Stimulated activated effector memory CD8-positive, alpha-beta T cell treated with anti-CD3 and anti-CD28 coated beads, Interleukin-12 subunit alpha, Interleukin-12 subunit beta, amount 100 ng/mL, for 72 hours (primary cell): ENCODE measurements around the gene HOXA7.

ENCODE experiments used
- ATAC-seq: fragments of 150-1000 bp; cut with Tn5 transposase; 2 replicates; pipeline ENCODE4 v1.10.0; 2021
- DNase-seq, 2 donors: peaks; one replicate each; pipeline ENCODE4 v3.0.0; 2021 to 2022; ENCODE audit warnings: low spot score in 2 of 2
- H3K27ac Mint-ChIP-seq: one replicate; pipeline ENCODE4 v1.8.0; 2022; ENCODE audit warnings: mild to moderate bottlenecking, mixed read lengths
- H3K36me3 Mint-ChIP-seq: one replicate; pipeline ENCODE4 v1.8.0; 2022; ENCODE audit warnings: mild to moderate bottlenecking, mixed read lengths
- H3K4me1 Mint-ChIP-seq: one replicate; pipeline ENCODE4 v1.8.0; 2022; ENCODE audit warnings: mixed read lengths
- H3K4me3 Mint-ChIP-seq: one replicate; pipeline ENCODE4 v1.8.0; 2022; ENCODE audit warnings: mild to moderate bottlenecking, mixed read lengths
- H3K9me3 Mint-ChIP-seq: one replicate; pipeline ENCODE4 v1.8.0; 2022; ENCODE audit warnings: mixed read lengths

The HOXA7 gene

DNA sequence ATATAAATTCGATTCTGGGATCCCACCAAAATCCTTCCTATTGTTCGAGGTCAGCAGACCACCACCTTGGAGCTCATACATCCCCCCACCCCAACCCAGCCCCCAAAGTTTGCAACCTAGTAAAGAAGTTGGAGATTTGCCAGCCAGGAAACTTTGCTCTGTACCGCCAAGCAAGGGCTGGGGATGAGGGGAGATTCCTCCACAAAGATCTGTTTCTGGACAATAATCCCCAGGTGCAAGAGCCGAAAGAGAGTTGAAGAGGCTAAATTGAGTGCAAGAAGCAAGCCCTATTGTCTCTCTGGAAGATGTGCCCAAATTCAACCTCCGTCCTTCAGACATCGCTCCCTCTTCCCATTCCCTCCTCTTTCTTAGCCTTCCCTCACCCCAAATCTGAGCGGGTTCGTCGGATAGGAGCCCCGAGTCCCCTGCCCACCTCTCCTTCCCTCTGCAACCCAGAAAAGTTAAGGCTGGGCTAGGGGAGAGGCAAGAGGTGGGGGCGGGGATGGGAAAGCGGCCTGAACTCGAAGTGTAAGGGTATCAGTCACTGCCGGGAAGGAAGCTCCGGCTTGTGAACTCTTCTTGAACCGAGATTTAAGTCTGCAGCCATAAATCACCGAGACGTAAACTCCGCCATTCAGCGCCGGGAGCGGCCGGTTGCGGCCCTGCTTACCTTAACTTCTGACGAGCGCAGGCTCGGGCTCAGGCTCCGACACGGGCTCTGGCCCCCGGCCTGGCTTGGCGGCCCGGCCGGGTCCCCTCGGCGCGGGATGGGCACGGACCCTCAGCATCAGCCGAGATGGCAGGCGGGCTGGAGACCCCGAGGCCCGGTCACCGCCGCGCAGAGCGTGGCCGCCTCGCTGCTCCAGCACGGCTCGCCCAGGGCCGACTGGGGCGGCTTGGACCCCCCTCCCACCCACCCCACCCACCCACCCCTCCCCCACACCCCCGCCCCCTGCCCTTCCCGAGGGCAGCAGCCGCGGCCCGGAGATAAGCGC lies 43.2 kb downstream of the HOXA7 start:
- ATAC-seq (no peak), DNase-seq (no peak)
- H3K4me3 Mint-ChIP-seq, result no peak overlapping the region
- no peaks in the 10 kb centered on the region for H3K4me1 Mint-ChIP-seq
- H3K36me3 Mint-ChIP-seq, result no peaks in the 10 kb centered on the region
- no peak overlapping the region for H3K27ac Mint-ChIP-seq
- H3K9me3 Mint-ChIP-seq, result no peaks in the 10 kb centered on the region

- Mint-ChIP-seq H3K4me1 (no peaks in the 10 kb centered on the region), H3K36me3 (no peaks in the 10 kb centered on the region), H3K27ac (no peak overlapping the region), H3K4me3 (no peak overlapping the region), H3K9me3 (no peaks in the 10 kb centered on the region)
- no peak for ATAC-seq
- no peak for DNase-seq
Observed at GRCh38 chr7:27112361-27112760, 44.1 kb downstream of the HOXA7 start.

DNA sequence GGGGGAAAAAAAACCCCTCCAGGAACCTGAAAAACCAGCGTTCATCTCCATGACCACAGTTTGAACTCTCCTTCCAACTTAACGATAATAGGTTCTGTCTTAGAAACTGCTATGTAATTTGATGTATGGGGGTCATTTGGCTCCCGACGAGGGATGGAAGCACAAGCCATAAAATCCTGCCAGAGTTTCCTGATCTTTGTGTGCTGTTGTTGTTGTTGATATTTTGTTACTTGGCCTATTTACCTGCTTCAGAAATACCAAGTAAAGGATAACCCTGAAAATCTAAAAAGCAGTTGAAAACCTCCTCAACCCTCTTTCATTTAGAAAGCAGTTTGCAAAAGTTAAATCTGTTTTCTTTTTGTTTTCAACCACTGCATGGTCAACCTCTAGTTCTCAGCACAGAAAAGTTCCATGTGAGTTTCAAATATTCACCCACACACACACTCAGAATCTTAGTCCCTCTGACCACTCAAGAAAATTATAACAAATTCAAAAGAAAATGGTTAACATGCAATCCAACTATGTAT lies 44.7 kb downstream of the HOXA7 start:
- H3K9me3 Mint-ChIP-seq, result no peaks in the 10 kb centered on the region
- DNase-seq (no peak), ATAC-seq (no peak)
- no peak overlapping the region for H3K27ac Mint-ChIP-seq
- H3K36me3 Mint-ChIP-seq, result no peaks in the 10 kb centered on the region
- H3K4me3 Mint-ChIP-seq, result no peak overlapping the region
- H3K4me1 Mint-ChIP-seq, result no peaks in the 10 kb centered on the region

- no peak overlapping the region for H3K27ac Mint-ChIP-seq
- no peaks in the 10 kb centered on the region for H3K36me3 Mint-ChIP-seq
- ATAC-seq (no peak), DNase-seq (no peak)
- H3K4me1 Mint-ChIP-seq, result no peaks in the 10 kb centered on the region
- no peaks in the 10 kb centered on the region for H3K9me3 Mint-ChIP-seq
- no peak overlapping the region for H3K4me3 Mint-ChIP-seq
Observed at GRCh38 chr7:27111042-27111750, 45.3 kb downstream of the HOXA7 start.

DNA sequence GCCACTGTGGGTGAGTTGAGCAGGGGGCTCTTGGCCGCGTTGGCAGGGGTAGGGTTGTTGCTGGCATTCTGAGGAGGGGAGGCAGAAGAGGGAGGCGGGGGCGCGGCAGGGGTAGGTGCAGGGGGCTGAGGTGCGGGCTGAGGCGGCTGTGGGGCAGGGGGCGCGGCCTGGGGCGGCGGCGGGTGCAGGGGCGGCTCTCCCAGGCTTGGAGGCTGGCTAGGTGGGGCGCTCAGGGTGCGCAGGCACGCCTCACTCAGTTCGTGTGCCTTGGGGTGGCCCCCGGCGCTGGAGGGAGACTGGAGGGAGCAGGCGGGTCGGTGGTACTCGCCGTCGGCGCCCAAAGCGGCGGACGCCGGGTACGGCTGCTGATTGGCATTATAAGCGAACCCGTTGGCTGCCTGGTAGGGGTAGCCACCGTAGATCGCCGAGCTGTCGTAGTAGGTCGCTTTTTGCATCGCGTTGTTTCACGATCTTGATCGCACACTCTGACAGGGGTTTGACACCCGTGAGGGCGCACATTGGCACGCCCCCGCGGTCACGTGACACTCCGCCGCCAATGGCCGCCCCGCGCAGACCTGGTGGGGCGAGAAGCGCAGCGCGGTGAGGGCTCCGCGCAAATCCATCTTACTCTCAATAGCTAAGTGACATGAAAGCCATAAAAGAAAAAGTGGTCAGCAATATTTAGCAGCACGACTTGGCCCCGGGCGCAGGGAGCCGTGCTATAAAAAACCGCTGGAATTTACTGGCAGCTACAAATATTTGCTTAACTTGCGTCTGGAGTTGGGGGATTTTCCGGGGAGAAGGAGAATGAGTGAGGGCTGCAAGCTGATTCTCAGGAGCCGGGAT lies 46.1 kb downstream of the HOXA7 start:
- Mint-ChIP-seq H3K27ac (no peak overlapping the region), H3K4me1 (no peaks in the 10 kb centered on the region), H3K36me3 (no peaks in the 10 kb centered on the region), H3K4me3 (no peak overlapping the region), H3K9me3 (no peaks in the 10 kb centered on the region)
- DNase-seq (no peak), ATAC-seq (no peak)

DNA sequence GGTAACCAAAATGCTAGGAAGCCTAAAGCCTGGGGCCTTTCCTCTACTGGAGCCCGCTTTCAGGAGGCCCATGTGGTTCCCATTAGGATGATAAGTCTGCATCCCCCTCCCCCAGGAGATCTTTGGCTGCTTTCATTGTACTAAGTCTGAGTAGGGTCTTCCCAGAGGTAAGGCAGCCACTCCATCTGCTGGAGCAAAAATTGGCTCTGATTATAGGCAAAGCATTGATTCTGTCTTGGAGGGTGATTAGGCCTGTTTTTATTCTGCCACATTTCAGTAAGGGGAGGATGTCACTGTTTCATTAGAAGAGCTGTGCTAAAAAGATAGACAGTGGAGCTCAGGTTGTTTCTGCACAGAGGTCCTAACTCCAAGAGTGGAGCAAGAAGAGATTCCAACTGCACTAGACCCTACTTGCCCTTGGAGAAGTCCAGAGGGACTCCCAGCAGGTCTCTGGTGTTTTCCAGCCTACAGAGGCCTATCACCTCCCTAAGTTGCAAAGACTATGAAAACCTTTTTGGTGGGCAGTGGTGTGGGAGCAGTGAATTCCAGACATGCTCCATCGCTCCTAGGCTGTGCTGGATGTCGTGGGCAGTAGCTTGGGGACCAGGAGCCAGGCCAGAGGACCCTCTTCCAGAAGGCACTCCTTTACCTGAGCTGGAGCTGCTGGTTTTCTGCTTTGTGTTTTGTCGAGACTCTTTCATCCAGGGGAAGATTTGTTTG lies 46.8 kb downstream of the HOXA7 start:
- Mint-ChIP-seq H3K27ac (no peak overlapping the region), H3K4me3 (no peak overlapping the region), H3K36me3 (no peaks in the 10 kb centered on the region), H3K9me3 (no peaks in the 10 kb centered on the region), H3K4me1 (no peaks in the 10 kb centered on the region)
- ATAC-seq, result no peak
- DNase-seq, result no peak

DNA sequence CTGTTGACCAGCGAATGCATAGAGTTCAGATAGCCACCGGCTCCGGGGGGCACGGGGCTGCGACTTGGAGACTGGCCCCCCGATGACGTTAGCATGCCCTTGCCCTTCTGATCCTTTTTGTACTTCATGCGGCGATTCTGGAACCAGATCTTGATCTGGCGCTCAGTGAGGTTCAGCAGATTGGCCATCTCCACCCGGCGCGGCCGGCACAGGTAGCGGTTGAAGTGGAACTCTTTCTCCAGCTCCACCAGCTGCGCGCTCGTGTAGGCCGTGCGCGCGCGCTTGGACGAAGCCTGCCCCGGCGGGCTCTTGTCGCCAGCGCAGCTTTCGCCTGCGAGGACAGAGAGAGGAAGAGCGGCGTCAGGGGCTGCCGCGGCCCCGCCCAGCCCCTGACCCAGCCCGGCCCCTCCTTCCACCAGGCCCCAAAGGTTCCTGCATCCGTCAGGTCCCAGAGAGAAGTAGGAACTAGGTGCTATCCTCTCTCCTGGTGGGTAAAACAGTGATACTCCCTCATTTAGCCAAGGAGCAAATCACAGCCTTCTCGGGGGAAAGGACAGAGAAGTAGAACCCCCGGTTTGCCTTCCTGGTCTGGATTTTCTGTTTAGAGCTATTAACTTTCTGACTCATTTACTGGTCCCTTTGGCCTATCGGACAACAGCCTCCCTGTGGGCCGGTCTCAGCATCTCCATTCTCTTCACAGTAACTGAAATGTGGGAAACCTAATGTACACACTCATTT lies 47.9 kb downstream of the HOXA7 start:
- Mint-ChIP-seq H3K9me3 (no peaks in the 10 kb centered on the region), H3K4me3 (no peak overlapping the region), H3K27ac (no peak overlapping the region), H3K36me3 (no peaks in the 10 kb centered on the region), H3K4me1 (peaks cover 7% of the 10 kb centered on the region)
- no peak for ATAC-seq
- DNase-seq, result no peak

- Mint-ChIP-seq H3K36me3 (no peaks in the 10 kb centered on the region), H3K9me3 (no peaks in the 10 kb centered on the region), H3K4me1 (peaks cover 16% of the 10 kb centered on the region), H3K27ac (no peak overlapping the region), H3K4me3 (no peak overlapping the region)
- DNase-seq, result no peak
- no peak for ATAC-seq
Observed at GRCh38 chr7:27107391-27108381, 48.8 kb downstream of the HOXA7 start.

DNA sequence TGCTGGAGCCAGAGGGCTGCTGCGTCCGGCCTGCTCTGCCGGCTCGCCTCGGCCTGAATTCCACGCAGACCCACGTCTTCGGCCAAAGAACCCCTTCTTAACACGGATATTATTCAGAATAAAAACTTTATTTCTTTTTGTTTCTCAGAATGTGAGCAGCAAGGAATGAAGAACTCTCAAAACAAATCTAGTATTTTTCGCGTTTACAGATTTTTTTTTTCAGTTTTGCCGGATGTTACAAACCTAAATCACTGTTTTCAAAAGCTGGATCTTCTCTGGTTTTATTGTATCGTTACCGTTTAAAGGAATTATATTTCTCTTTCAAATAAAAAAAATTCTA lies 49.6 kb downstream of the HOXA7 start:
- no peak for DNase-seq
- Mint-ChIP-seq H3K4me1 (peaks cover 23% of the 10 kb centered on the region), H3K27ac (no peak overlapping the region), H3K36me3 (peaks cover 2% of the 10 kb centered on the region), H3K4me3 (no peak overlapping the region), H3K9me3 (no peaks in the 10 kb centered on the region)
- ATAC-seq, result no peak

GRCh38 chr7:27106181-27106900 lies 50.1 kb downstream of the HOXA7 start:
- Mint-ChIP-seq H3K36me3 (peaks cover 7% of the 10 kb centered on the region), H3K4me1 (peaks cover 28% of the 10 kb centered on the region), H3K9me3 (no peaks in the 10 kb centered on the region), H3K4me3 (no peak overlapping the region), H3K27ac (no peak overlapping the region)
- ATAC-seq (no peak), DNase-seq (no peak)

DNA sequence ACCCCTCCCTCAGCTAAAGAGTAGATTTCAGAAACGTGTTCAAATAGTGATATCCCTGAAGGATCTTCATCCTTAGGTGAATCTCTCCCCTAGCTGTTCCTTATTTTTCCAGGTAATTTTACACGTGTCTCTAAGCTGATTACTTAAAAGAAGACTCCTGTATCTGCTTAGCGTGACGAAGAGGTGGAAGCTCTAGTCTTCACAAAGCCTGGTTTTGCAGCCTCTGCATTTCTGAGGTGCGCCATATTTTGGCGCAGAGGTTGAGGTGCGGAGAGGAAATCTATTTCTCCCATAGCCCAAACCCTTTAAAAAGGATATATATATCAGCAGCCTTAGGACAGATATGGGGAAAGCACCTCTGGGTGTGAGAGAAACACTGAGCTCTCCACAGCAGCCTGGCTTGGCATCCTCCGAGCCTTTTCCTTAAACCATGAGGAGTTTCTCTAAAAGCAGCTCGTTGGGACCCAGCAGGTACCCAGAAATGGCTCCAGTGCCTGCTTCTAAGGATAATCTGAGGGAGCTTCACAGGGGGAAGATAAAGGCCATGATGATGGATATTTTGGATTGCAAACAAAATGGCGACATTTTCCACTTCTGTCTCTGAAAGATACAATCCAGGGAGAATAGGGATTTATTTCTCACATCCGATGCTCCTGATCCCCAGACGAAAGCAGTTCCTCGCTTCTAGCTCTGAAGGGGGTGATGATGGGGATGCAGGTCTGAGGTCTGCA lies 51.0 kb downstream of the HOXA7 start:
- Mint-ChIP-seq H3K36me3 (peaks cover 9% of the 10 kb centered on the region), H3K27ac (no peak overlapping the region), H3K4me3 (no peak overlapping the region), H3K4me1 (peaks cover 32% of the 10 kb centered on the region), H3K9me3 (no peaks in the 10 kb centered on the region)
- DNase-seq (no peak), ATAC-seq (no peak)

GRCh38 chr7:27104341-27105058 lies 52.0 kb downstream of the HOXA7 start:
- peaks cover 16% of the 10 kb centered on the region for H3K36me3 Mint-ChIP-seq

More at GRCh38 chr7:27104341-27105058, 52.0 kb downstream of the HOXA7 start:
- DNase-seq (no peak), ATAC-seq (no peak)
- Mint-ChIP-seq H3K9me3 (no peaks in the 10 kb centered on the region), H3K4me3 (no peak overlapping the region), H3K27ac (no peak overlapping the region), H3K4me1 (peaks cover 32% of the 10 kb centered on the region)
